B cell (primary cell): ENCODE results near the gene RBM19. TPM values are rescaled to one million over a fixed set of nuclear protein-coding genes. Genes with fewer than 3 reads are reported as not detected.

Experiments
- ATAC-seq: fragments of 200-7000 bp; cut with Tn5 transposase; one replicate; pipeline ENCODE4 v1.10.0; 2021; ENCODE audit warnings: low read depth, mild to moderate bottlenecking, moderate number of reproducible peaks, moderate library complexity
- CTCF ChIA-PET: fragments of 350-600 bp; sonication (Branson Sonifier 250); formaldehyde crosslinking; loops from one replicate; lab custom pipeline; 2021; ENCODE audit warnings: antibody characterized with exemption, inconsistent platforms; lab: Charles Lee
- POLR2A ChIA-PET: fragments of 350-600 bp; sonication (Branson Sonifier 250); formaldehyde crosslinking; loops from one replicate; lab custom pipeline; 2021; ENCODE audit warnings: antibody characterized with exemption; lab: Charles Lee
- DNase-seq: peaks from one replicate; pipeline ENCODE4 v3.0.0; 2013
- H2AFZ ChIP-seq: 2 replicates; pipeline ENCODE4 v1.6.1; 2012; ENCODE audit warnings: mild to moderate bottlenecking, low read depth, low read length; ENCODE audit not compliant: insufficient read depth, poor library complexity, severe bottlenecking
- H3K27ac ChIP-seq, 2 donors: 1 replicate in 1 of 2; 2 replicates in 1 of 2; pipeline ENCODE4 v1.5.1; 2012 to 2013; ENCODE audit warnings: low read length in 2 of 2, mild to moderate bottlenecking in 2 of 2, moderate library complexity in 1 of 2
- H3K27me3 ChIP-seq, 4 experiments: fragments of 200-600 bp in 1 of 4; sonication (generic) in 1 of 4; replicated peaks in 1 of 4; 1 replicate in 2 of 4; 2 replicates in 2 of 4; pipeline versions ENCODE4 v1.6.1 to v1.7.0; 2013 to 2016; ENCODE audit warnings: low read length in 3 of 4, mild to moderate bottlenecking in 2 of 4, mixed read lengths in 1 of 4, moderate library complexity in 1 of 4; ENCODE audit not compliant: insufficient read depth in 4 of 4, control insufficient read depth in 3 of 4; ENCODE audit errors: control extremely low read depth in 1 of 4
- H3K36me3 ChIP-seq, 2 experiments: replicated peaks in 1 of 2; 1 replicate in 1 of 2; 2 replicates in 1 of 2; pipeline versions ENCODE4 v1.6.1 to v1.7.1; 2013; ENCODE audit warnings: low read length in 1 of 2; ENCODE audit not compliant: insufficient read depth in 2 of 2, control insufficient read depth in 1 of 2; ENCODE audit errors: control extremely low read depth in 1 of 2, extremely low read depth in 1 of 2
- H3K4me1 ChIP-seq, 2 donors: fragments of 200-600 bp in 1 of 2; sonication (generic) in 1 of 2; 1 replicate in 1 of 2; 2 replicates in 1 of 2; pipeline versions ENCODE4 v1.5.1 to v1.6.1; 2013 to 2017; ENCODE audit warnings: low read length in 2 of 2; ENCODE audit not compliant: control insufficient read depth in 2 of 2, insufficient read depth in 2 of 2
- H3K4me2 ChIP-seq: replicated peaks from 2 replicates; pipeline ENCODE3; 2012; ENCODE audit warnings: mild to moderate bottlenecking, low read depth, low read length; ENCODE audit not compliant: poor library complexity, severe bottlenecking
- H3K4me3 ChIP-seq, 5 experiments: fragments of 200-600 bp in 1 of 5; sonication (generic) in 1 of 5; 1 replicate in 3 of 5; 2 replicates in 2 of 5; pipeline versions ENCODE4 v1.5.1 to v1.7.0; 2011 to 2016; ENCODE audit warnings: low read length in 4 of 5, mild to moderate bottlenecking in 4 of 5, low read depth in 2 of 5, control low read depth in 1 of 5, moderate library complexity in 1 of 5; ENCODE audit not compliant: insufficient read depth in 1 of 5; ENCODE audit errors: control extremely low read depth in 1 of 5, extremely low read depth in 1 of 5
- H3K79me2 ChIP-seq: fragments of 200-600 bp; sonication (generic); one replicate; pipeline ENCODE4 v1.6.0; 2016; ENCODE audit warnings: low read length; ENCODE audit not compliant: control insufficient read depth, insufficient read depth
- H3K9ac ChIP-seq: fragments of 200-600 bp; sonication (generic); 2 replicates; pipeline ENCODE4 v1.6.1; 2017; ENCODE audit warnings: mild to moderate bottlenecking, low read length, moderate library complexity
- H3K9me3 ChIP-seq, 3 donors: one replicate each; pipeline versions ENCODE4 v1.6.1 to v1.7.1; 2013; ENCODE audit warnings: low read length in 2 of 3; ENCODE audit not compliant: control insufficient read depth in 2 of 3, insufficient read depth in 1 of 3; ENCODE audit errors: control extremely low read depth in 1 of 3
- H4K20me1 ChIP-seq: 2 replicates; pipeline ENCODE4 v1.6.0; 2012; ENCODE audit warnings: mild to moderate bottlenecking, low read length; ENCODE audit not compliant: insufficient read depth, control insufficient read depth, poor library complexity, severe bottlenecking
- H3K27ac Mint-ChIP-seq: one replicate; pipeline ENCODE4 v1.8.0; 2021; ENCODE audit warnings: mixed read lengths
- H3K27me3 Mint-ChIP-seq: one replicate; pipeline ENCODE4 v1.8.0; 2021; ENCODE audit warnings: mixed read lengths
- H3K4me1 Mint-ChIP-seq: one replicate; pipeline ENCODE4 v1.8.0; 2021; ENCODE audit warnings: mixed read lengths
- H3K4me3 Mint-ChIP-seq: one replicate; pipeline ENCODE4 v1.8.0; 2021; ENCODE audit warnings: mixed read lengths
- H3K9me3 Mint-ChIP-seq: one replicate; pipeline ENCODE4 v1.8.0; 2022; ENCODE audit warnings: mixed read lengths; ENCODE audit not compliant: insufficient read depth
- CTCF ChIP-seq: fragments of 200-600 bp; IDR thresholded peaks from one replicate; pipeline ENCODE4 v1.8.0; 2022; ENCODE audit warnings: antibody characterized with exemption, mild to moderate bottlenecking
- EZH2 ChIP-seq: IDR thresholded peaks from 2 replicates; pipeline ENCODE4 v1.6.1; 2012; ENCODE audit warnings: borderline replicate concordance, low read depth, mild to moderate bottlenecking, moderate library complexity, low read length; ENCODE audit not compliant: insufficient read depth, poor library complexity, severe bottlenecking
- WGBS: methylation state at CpG from one replicate; pipeline ENCODE4 v1.1.5; 2013; ENCODE audit warnings: missing lambda C conversion rate; ENCODE audit not compliant: insufficient coverage; 5-methylcytosine and 5-hydroxymethylcytosine counted together
- intact Hi-C: fragments of 100-400 bp; cut with micrococcal nuclease; formaldehyde crosslinking; loops from one replicate; pipeline ENCODE4 v1.10.0; 2022
- polyA plus RNA-seq: library from polyadenylated mRNA; depleted of rRNA; stranded (reverse); fragments of >200 nt; gene quantifications from 2 replicates; pipeline ENCODE4 v1.2.3, GENCODE V29; 2012
- total RNA-seq, 2 donors: library from RNA; stranded (reverse); fragments of 120-200 nt in 1 of 2; gene quantifications; 1 replicate in 1 of 2; 2 replicates in 1 of 2; pipeline versions ENCODE4 v1.2.3 to v1.2.4, GENCODE V29; 2013 to 2022

The RBM19 gene
- total and polyA plus RNA-seq, 2 donors (not counting 1 experiment from before 2014, with no cell fraction given) = 43.1 to 90.0 TPM

DNA sequence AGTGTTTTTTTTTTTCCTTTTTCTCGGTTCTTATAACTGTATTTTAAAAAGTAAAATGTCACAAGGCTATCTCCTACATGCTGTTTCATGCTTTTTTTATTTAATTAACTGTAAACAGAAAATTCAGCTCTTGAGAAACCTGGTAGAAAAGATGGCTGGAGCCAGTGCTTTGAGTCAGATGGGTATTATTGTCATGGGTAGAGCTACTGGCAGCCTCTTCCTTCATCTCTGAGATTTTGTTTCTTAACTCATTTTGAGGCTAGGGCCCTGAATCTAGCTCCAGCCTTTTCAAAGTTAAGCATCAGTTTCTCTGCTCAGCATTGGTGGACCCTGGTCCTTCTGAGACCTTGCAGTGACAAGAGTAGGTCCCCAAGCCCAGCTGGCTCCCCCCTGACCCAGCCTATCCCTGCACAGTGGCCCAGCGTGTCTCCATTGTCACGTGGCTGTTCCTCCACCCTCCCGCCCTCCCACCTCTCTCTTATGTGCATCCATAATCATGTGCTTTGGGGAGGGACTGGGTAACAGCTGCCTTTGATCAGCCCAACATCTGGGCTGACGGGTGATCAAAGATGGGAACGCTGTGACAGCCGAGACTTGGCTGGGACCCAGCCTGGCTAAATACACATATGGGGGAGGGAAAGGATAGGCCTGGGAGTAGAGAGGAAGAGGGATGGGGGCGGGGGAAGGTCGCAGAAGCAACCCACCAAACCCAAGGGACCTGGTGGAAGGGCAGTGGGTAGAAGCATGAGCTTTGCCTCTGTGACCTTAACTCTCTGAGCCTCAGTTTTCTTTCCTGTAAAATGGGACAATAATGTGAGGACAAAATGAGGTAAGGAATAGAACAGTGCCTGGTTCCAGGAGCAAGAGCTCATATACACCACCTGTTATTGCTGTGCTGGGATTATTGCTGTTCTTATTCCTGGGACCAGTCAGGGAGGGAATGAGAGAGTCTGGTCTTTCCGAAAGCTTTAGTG is 24.4 kb upstream of the RBM19 start:
- Histone ChIP-seq H3K36me3 (no peaks in the 10 kb centered on the region), H2AFZ (no peak overlapping the region), H3K9ac (no peak overlapping the region), H3K79me2 (no peaks in the 10 kb centered on the region), H3K9me3 (peaks cover 0 to 9% (median 0%) of the 10 kb centered on the region in 3 donors), H3K27ac (no peak overlapping the region), H3K4me2 (no peak overlapping the region), H3K27me3 (peaks cover 0 to 16% (median 0%) of the 10 kb centered on the region in 4 experiments), H3K4me1 (no peaks in the 10 kb centered on the region), H4K20me1 (no peaks in the 10 kb centered on the region), H3K4me3 (no peak overlapping the region)
- ChIA-PET CTCF (no interaction called here), POLR2A (no interaction called here)
- no peaks in the 10 kb centered on the region for H3K9me3 Mint-ChIP-seq
- H3K27ac Mint-ChIP-seq = no peak overlapping the region
- ATAC-seq (no peak), DNase-seq (no peak)
- TF ChIP-seq EZH2 = no peak
- WGBS = 46% methylated on average over 5 of the region's 10 CpGs
- intact Hi-C loops = no loop called here
- no peaks in the 10 kb centered on the region for H3K4me1 Mint-ChIP-seq
- H3K27me3 Mint-ChIP-seq = peaks cover 30% of the 10 kb centered on the region
- H3K4me3 Mint-ChIP-seq = no peak overlapping the region

DNA sequence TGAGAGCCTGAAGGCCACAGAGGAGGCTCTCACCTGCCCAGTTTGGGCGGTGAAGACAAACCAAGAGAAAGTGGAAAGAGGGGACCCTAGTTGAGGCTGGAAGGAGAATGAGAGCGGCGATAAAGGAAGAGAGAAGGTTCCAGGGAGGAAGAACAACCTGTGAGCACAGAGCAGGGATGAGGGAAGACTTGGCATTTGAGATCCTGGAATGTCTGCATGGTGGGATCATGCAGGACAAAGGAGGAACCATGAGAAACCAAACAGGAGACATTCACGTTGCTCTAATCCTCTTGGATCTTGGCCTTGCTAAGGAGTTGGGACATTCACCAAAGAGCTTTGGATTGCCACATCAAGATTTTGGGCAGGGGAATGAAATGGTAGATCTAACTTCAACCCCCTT is 22.9 kb upstream of the RBM19 start:
- Mint-ChIP-seq H3K4me3 (no peak overlapping the region), H3K9me3 (no peaks in the 10 kb centered on the region), H3K27me3 (peaks cover 30% of the 10 kb centered on the region), H3K4me1 (no peaks in the 10 kb centered on the region), H3K27ac (no peak overlapping the region)
- WGBS = 97% methylated on average over 3 of the region's 4 CpGs
- TF ChIP-seq CTCF (no peak), EZH2 (no peak)
- Histone ChIP-seq H3K36me3 (no peaks in the 10 kb centered on the region), H3K4me1 (no peaks in the 10 kb centered on the region), H3K9ac (no peak overlapping the region), H3K27ac (no peak overlapping the region), H2AFZ (no peak overlapping the region), H3K9me3 (peaks cover 0 to 9% (median 0%) of the 10 kb centered on the region in 3 donors), H4K20me1 (no peaks in the 10 kb centered on the region), H3K4me2 (no peak overlapping the region), H3K27me3 (peaks cover 0 to 16% (median 0%) of the 10 kb centered on the region in 4 experiments), H3K79me2 (no peaks in the 10 kb centered on the region), H3K4me3 (no peak overlapping the region)
- CTCF ChIA-PET = no interaction called here
- DNase-seq (no peak), ATAC-seq (no peak)
- intact Hi-C loops = no loop called here
- POLR2A ChIA-PET = no interaction called here
